ENCODE results near the gene CCT4. TPM values are rescaled to one million over a fixed set of nuclear protein-coding genes. Genes with fewer than 3 reads are reported as not detected.
"Not testable (repeated sequence)": the region's sequence is repeated elsewhere in the genome, so short reads cannot be mapped to it uniquely, and the experiment has no call there.

CCT4 gene
- total RNA-seq, 2 donors from 2014 or later = 314 to 331 TPM

GRCh38 chr2:61851270-61851669, 37.2 kb downstream of the CCT4 start:
- not testable (repeated sequence) for H3K36me3 Mint-ChIP-seq; H3K27ac Mint-ChIP-seq; H3K9me3 Mint-ChIP-seq; ATAC-seq; DNase-seq (ENCODE audit: low spot score in 2 of 2)

GRCh38 chr2:61845320-61845719, 43.1 kb downstream of the CCT4 start:
- H3K36me3 Mint-ChIP-seq = no peaks in the 10 kb centered on the region
- no peaks in the 10 kb centered on the region for H3K9me3 Mint-ChIP-seq
- ATAC-seq = no peak
- no peak overlapping the region for H3K27ac Mint-ChIP-seq
- DNase-seq (ENCODE audit: low spot score in 2 of 2) = no peak

- ATAC-seq (no peak), DNase-seq (ENCODE audit: low spot score in 2 of 2) (no peak)
- H3K36me3 Mint-ChIP-seq = no peaks in the 10 kb centered on the region
- H3K9me3 Mint-ChIP-seq = no peaks in the 10 kb centered on the region
- H3K27ac Mint-ChIP-seq = no peak overlapping the region
These were observed 47.2 kb downstream of the CCT4 start for GRCh38 chr2:61841286-61841685.

GRCh38 chr2:61834893-61835292, 53.6 kb downstream of the CCT4 start:
- H3K9me3 Mint-ChIP-seq = peaks cover 0 to 5% of the 10 kb centered on the region in 2 donors
- DNase-seq (ENCODE audit: low spot score in 2 of 2) (no peak), ATAC-seq (no peak)
- H3K36me3 Mint-ChIP-seq = peaks cover 0 to 19% of the 10 kb centered on the region in 2 donors
- H3K27ac Mint-ChIP-seq = no peak overlapping the region

GRCh38 chr2:61833971-61834370, 54.5 kb downstream of the CCT4 start:
- H3K27ac Mint-ChIP-seq = no peak overlapping the region
- H3K9me3 Mint-ChIP-seq = peaks cover 0 to 5% of the 10 kb centered on the region in 2 donors
- ATAC-seq (no peak), DNase-seq (ENCODE audit: low spot score in 2 of 2) (no peak)
- peaks cover 0 to 19% of the 10 kb centered on the region in 2 donors for H3K36me3 Mint-ChIP-seq

- Mint-ChIP-seq H3K27ac (peak overlapping the region in 1 of 2 donors; percentile 16), H3K36me3 (peaks cover 0 to 19% of the 10 kb centered on the region in 2 donors), H3K9me3 (peaks cover 0 to 5% of the 10 kb centered on the region in 2 donors)
These were observed 56.1 kb downstream of the CCT4 start for GRCh38 chr2:61832183-61832841.

GRCh38 chr2:61822255-61822654, 66.2 kb downstream of the CCT4 start:
- H3K9me3 Mint-ChIP-seq = no peaks in the 10 kb centered on the region
- no peak overlapping the region for H3K27ac Mint-ChIP-seq
- no peaks in the 10 kb centered on the region for H3K36me3 Mint-ChIP-seq
- DNase-seq (ENCODE audit: low spot score in 2 of 2) = no peak
- no peak for ATAC-seq

More at GRCh38 chr2:61832183-61832841, 56.1 kb downstream of the CCT4 start:
- DNase-seq (ENCODE audit: low spot score in 2 of 2) (no peak), ATAC-seq (no peak)

Other genes starting within 250 kb of the CCT4 start
- 10 to 100 TPM; 10.3 to 11.0 TPM for gene FAM161A, start 34.6 kb downstream of the CCT4 start, total RNA-seq
- 10 to 100 TPM; 20.4 to 37.0 TPM for gene COMMD1, start 17.0 kb upstream of the CCT4 start, total RNA-seq

Measured in activated naive CD4-positive, alpha-beta T cell treated with anti-CD3 and anti-CD28 coated beads, Interleukin-2, amount 50 U/mL, for 72 hours (primary cell).